H9 (cell line): ENCODE data around the gene CLEC4E. TPM values are rescaled to one million over a fixed set of nuclear protein-coding genes. Genes with fewer than 3 reads are reported as not detected.

Experiments
- DNase-seq: peaks from one replicate; pipeline ENCODE4 v3.0.0-alpha.2; 2017
- H2AFZ ChIP-seq: one replicate; pipeline ENCODE4 v1.6.1; 2013; ENCODE audit warnings: mild to moderate bottlenecking, low read length, control low read depth, moderate library complexity
- H2AK5ac ChIP-seq: 2 replicates; pipeline ENCODE4 v1.6.1; 2013; ENCODE audit warnings: low read length, control low read depth, mixed read lengths; ENCODE audit not compliant: insufficient read length
- H2BK120ac ChIP-seq: one replicate; pipeline ENCODE4 v1.6.1; 2013; ENCODE audit warnings: low read depth, mild to moderate bottlenecking, low read length, control low read depth, inconsistent platforms; ENCODE audit not compliant: poor library complexity, severe bottlenecking
- H2BK12ac ChIP-seq: 2 replicates; pipeline ENCODE4 v1.6.1; 2013; ENCODE audit warnings: low read length, control low read depth, mixed read lengths, low read depth; ENCODE audit not compliant: insufficient read length
- H2BK15ac ChIP-seq: 2 replicates; pipeline ENCODE4 v1.6.1; 2013; ENCODE audit warnings: low read depth, low read length, control low read depth
- H2BK20ac ChIP-seq: one replicate; pipeline ENCODE4 v1.6.1; 2013; ENCODE audit warnings: low read depth, mild to moderate bottlenecking, low read length, control low read depth, inconsistent platforms; ENCODE audit not compliant: poor library complexity, severe bottlenecking
- H2BK5ac ChIP-seq: 2 replicates; pipeline ENCODE4 v1.6.1; 2013; ENCODE audit warnings: low read length, control low read depth, mixed read lengths; ENCODE audit not compliant: insufficient read length
- H3K14ac ChIP-seq: 2 replicates; pipeline ENCODE4 v1.6.1; 2013; ENCODE audit warnings: low read length, control low read depth; ENCODE audit not compliant: insufficient read depth
- H3K18ac ChIP-seq: 2 replicates; pipeline ENCODE4 v1.6.1; 2013; ENCODE audit warnings: low read depth, mild to moderate bottlenecking, mixed read lengths, low read length, control low read depth; ENCODE audit not compliant: insufficient read length
- H3K23ac ChIP-seq: 2 replicates; pipeline ENCODE4 v1.6.1; 2013; ENCODE audit warnings: low read length, control low read depth, mixed read lengths, low read depth; ENCODE audit not compliant: insufficient read length
- H3K23me2 ChIP-seq: 2 replicates; pipeline ENCODE4 v1.6.1; 2013; ENCODE audit warnings: low read depth, mild to moderate bottlenecking, mixed read lengths, low read length, control low read depth; ENCODE audit not compliant: insufficient read length, poor library complexity, severe bottlenecking
- H3K27ac ChIP-seq: 2 replicates; pipeline ENCODE4 v1.5.1; 2013; ENCODE audit warnings: low read length, control low read depth, mixed read lengths, low read depth; ENCODE audit not compliant: insufficient read length
- H3K27me3 ChIP-seq: 2 replicates; pipeline ENCODE4 v1.6.1; 2013; ENCODE audit warnings: low read length, control low read depth, inconsistent platforms; ENCODE audit not compliant: insufficient read depth
- H3K4ac ChIP-seq: 2 replicates; pipeline ENCODE4 v1.6.1; 2013; ENCODE audit warnings: low read depth, mild to moderate bottlenecking, control low read depth, inconsistent platforms, low read length, moderate library complexity
- H3K4me1 ChIP-seq: 2 replicates; pipeline ENCODE4 v1.6.1; 2013; ENCODE audit warnings: low read length, control low read depth, inconsistent platforms; ENCODE audit not compliant: insufficient read depth
- H3K4me2 ChIP-seq: 2 replicates; pipeline ENCODE4 v1.6.1; 2013; ENCODE audit warnings: low read length, control low read depth, mixed read lengths; ENCODE audit not compliant: insufficient read length, insufficient read depth
- H3K56ac ChIP-seq: 2 replicates; pipeline ENCODE4 v1.6.1; 2013; ENCODE audit warnings: low read depth, mild to moderate bottlenecking, mixed read lengths, low read length, control low read depth; ENCODE audit not compliant: insufficient read length
- H3K79me1 ChIP-seq: 2 replicates; pipeline ENCODE4 v1.6.1; 2013; ENCODE audit warnings: low read depth, mild to moderate bottlenecking, moderate library complexity, low read length, control low read depth, inconsistent platforms; ENCODE audit not compliant: insufficient read depth, poor library complexity, severe bottlenecking
- H3K79me2 ChIP-seq: 2 replicates; pipeline ENCODE4 v1.6.1; 2013; ENCODE audit warnings: low read length, control low read depth, inconsistent platforms; ENCODE audit not compliant: insufficient read depth
- H3K9ac ChIP-seq: 2 replicates; pipeline ENCODE4 v1.6.1; 2013; ENCODE audit warnings: low read length, control low read depth, mixed read lengths; ENCODE audit not compliant: insufficient read length; ENCODE audit errors: extremely low read depth
- H3K9me3 ChIP-seq: one replicate; pipeline ENCODE4 v1.6.1; 2013; ENCODE audit warnings: low read depth, low read length, inconsistent platforms; ENCODE audit not compliant: control insufficient read depth
- H3T11ph ChIP-seq: one replicate; pipeline ENCODE4 v1.6.1; 2013; ENCODE audit warnings: mild to moderate bottlenecking, low read length, control low read depth, inconsistent platforms
- H4K20me1 ChIP-seq: one replicate; pipeline ENCODE4 v1.6.1; 2013; ENCODE audit not compliant: control insufficient read depth, insufficient read length, insufficient read depth
- H4K5ac ChIP-seq: 2 replicates; pipeline ENCODE4 v1.6.1; 2013; ENCODE audit warnings: low read depth, mild to moderate bottlenecking, mixed read lengths, low read length, control low read depth; ENCODE audit not compliant: insufficient read length
- H4K8ac ChIP-seq: replicated peaks from 2 replicates; pipeline ENCODE4 v1.6.1; 2013; ENCODE audit warnings: low read length, control low read depth, mixed read lengths, low read depth; ENCODE audit not compliant: insufficient read length
- H4K91ac ChIP-seq: 2 replicates; pipeline ENCODE4 v1.6.1; 2013; ENCODE audit warnings: low read depth, mild to moderate bottlenecking, moderate library complexity, mixed read lengths, low read length, control low read depth; ENCODE audit not compliant: insufficient read length
- H3K27ac Mint-ChIP-seq, 3 experiments: 2 replicates in 2 of 3; 3 replicates in 1 of 3; pipeline ENCODE4 v1.8.0; 2020 to 2021; ENCODE audit warnings: mixed read lengths in 3 of 3, mild to moderate bottlenecking in 1 of 3, moderate library complexity in 1 of 3
- H3K27me3 Mint-ChIP-seq: 2 replicates; pipeline ENCODE4 v1.8.0; 2021; ENCODE audit warnings: low read depth, mild to moderate bottlenecking, moderate library complexity, mixed read lengths
- H3K36me3 Mint-ChIP-seq, 3 experiments: 2 replicates in 2 of 3; 3 replicates in 1 of 3; pipeline ENCODE4 v1.8.0; 2020 to 2021; ENCODE audit warnings: low read depth in 3 of 3, mixed read lengths in 3 of 3; ENCODE audit not compliant: insufficient read depth in 1 of 3
- H3K4me1 Mint-ChIP-seq, 2 experiments: 2 replicates each; pipeline ENCODE4 v1.8.0; 2020; ENCODE audit warnings: mixed read lengths in 2 of 2
- H3K4me3 Mint-ChIP-seq, 2 experiments: 2 replicates in 1 of 2; 3 replicates in 1 of 2; pipeline ENCODE4 v1.8.0; 2020 to 2021; ENCODE audit warnings: mild to moderate bottlenecking in 2 of 2, mixed read lengths in 2 of 2, moderate library complexity in 1 of 2
- H3K9me3 Mint-ChIP-seq, 2 experiments: 2 replicates in 1 of 2; 3 replicates in 1 of 2; pipeline ENCODE4 v1.8.0; 2020; ENCODE audit warnings: mild to moderate bottlenecking in 2 of 2, mixed read lengths in 2 of 2, moderate library complexity in 1 of 2
- WGBS: extraction: QIAGEN DNeasy Blood & Tissue Kit; methylation state at CpG from one replicate; pipeline ENCODE4 v1.1.7; 2013; ENCODE audit warnings: missing lambda C conversion rate, low lambda C conversion rate, mixed read lengths; ENCODE audit not compliant: insufficient read length; ENCODE audit errors: extremely low coverage; 5-methylcytosine and 5-hydroxymethylcytosine counted together
- total RNA-seq: library from RNA; stranded (reverse); gene quantifications from 2 replicates; pipeline ENCODE4 v1.2.1, GENCODE V29; 2021
- TF ChIP-seq, protein P1 (sequence below): fragments of 200-600 bp; sonication (generic); conservative IDR thresholded peaks from 3 replicates; pipeline ENCODE4 v1.8.0; 2021; ENCODE audit warnings: antibody characterized with exemption, mild to moderate bottlenecking

The CLEC4E gene
- total RNA-seq, 1 experiment from 2014 or later: not detected

DNA sequence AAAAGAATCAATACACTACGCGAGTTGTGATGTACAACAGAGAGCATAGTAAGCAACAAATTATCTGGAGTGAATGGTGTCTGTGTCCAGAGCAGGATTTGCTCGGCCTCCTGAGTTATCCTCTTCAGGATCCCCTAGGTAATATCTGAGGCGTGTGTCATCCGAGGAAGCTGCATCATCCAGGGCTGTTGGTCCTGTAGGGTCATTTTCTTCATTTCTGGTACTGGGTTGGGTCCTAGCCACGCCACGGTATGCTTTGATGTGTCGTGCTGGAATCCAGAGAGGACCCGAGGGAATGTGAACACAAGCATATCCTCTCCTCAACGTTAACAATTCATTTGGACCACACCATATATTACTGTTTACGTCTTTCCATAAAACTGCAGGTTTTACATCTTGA lies 19.0 kb upstream of the CLEC4E start:
- H3T11ph ChIP-seq: no peak overlapping the region
- no peak overlapping the region for H3K23ac ChIP-seq
- no peak overlapping the region for H3K14ac ChIP-seq
- Mint-ChIP-seq H3K36me3 (peaks cover 0 to 16% (median 11%) of the 10 kb centered on the region in 3 experiments; a peak in 5 of 7 replicates), H3K27ac (no peak overlapping the region), H3K27me3 (no peaks in the 10 kb centered on the region), H3K9me3 (peaks cover 7 to 15% of the 10 kb centered on the region in 2 experiments), H3K4me1 (peaks cover 29 to 36% of the 10 kb centered on the region in 2 experiments), H3K4me3 (no peak overlapping the region)
- H3K27ac ChIP-seq: no peak overlapping the region
- no peak overlapping the region for H4K5ac ChIP-seq
- H3K27me3 ChIP-seq: no peaks in the 10 kb centered on the region
- H2BK12ac ChIP-seq: no peak overlapping the region
- TF ChIP-seq, protein P1, sequence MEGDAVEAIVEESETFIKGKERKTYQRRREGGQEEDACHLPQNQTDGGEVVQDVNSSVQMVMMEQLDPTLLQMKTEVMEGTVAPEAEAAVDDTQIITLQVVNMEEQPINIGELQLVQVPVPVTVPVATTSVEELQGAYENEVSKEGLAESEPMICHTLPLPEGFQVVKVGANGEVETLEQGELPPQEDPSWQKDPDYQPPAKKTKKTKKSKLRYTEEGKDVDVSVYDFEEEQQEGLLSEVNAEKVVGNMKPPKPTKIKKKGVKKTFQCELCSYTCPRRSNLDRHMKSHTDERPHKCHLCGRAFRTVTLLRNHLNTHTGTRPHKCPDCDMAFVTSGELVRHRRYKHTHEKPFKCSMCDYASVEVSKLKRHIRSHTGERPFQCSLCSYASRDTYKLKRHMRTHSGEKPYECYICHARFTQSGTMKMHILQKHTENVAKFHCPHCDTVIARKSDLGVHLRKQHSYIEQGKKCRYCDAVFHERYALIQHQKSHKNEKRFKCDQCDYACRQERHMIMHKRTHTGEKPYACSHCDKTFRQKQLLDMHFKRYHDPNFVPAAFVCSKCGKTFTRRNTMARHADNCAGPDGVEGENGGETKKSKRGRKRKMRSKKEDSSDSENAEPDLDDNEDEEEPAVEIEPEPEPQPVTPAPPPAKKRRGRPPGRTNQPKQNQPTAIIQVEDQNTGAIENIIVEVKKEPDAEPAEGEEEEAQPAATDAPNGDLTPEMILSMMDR: no peak
- no peak for DNase-seq
- no peaks in the 10 kb centered on the region for H4K20me1 ChIP-seq
- H3K56ac ChIP-seq: no peak overlapping the region
- H2BK20ac ChIP-seq: no peak overlapping the region
- no CpG with 5 or more reads among the region's 11 CpGs for WGBS
- H2AK5ac ChIP-seq: no peak overlapping the region
- no peak overlapping the region for H4K8ac ChIP-seq
- H3K4me2 ChIP-seq: no peak overlapping the region
- no peak overlapping the region for H2BK5ac ChIP-seq
- H3K79me1 ChIP-seq: no peaks in the 10 kb centered on the region
- no peaks in the 10 kb centered on the region for H3K79me2 ChIP-seq
- H3K9me3 ChIP-seq: no peaks in the 10 kb centered on the region
- H2BK120ac ChIP-seq: no peak overlapping the region
- H3K4ac ChIP-seq: no peak overlapping the region
- no peaks in the 10 kb centered on the region for H3K23me2 ChIP-seq
- H3K4me1 ChIP-seq: no peaks in the 10 kb centered on the region; the same call in 1 of the 2 replicates
- H3K9ac ChIP-seq: no peak overlapping the region
- no peak overlapping the region for H2AFZ ChIP-seq
- no peak overlapping the region for H3K18ac ChIP-seq
- H4K91ac ChIP-seq: no peak overlapping the region
- H2BK15ac ChIP-seq: no peak overlapping the region
